Activated CD4-positive, alpha-beta T cell treated with anti-CD3 and anti-CD28 coated beads, Interleukin-2, Interleukin-6, amounts not matched to agents 100 ng/mL and 50 ng/mL, durations not matched to agents 16 hours and 8 hours (primary cell): ENCODE data around the gene CTXND1.
"Not testable (repeated sequence)": the region's sequence is repeated elsewhere in the genome, so short reads cannot be mapped to it uniquely, and the experiment has no call there.

ENCODE experiments used
- DNase-seq: peaks from one replicate; pipeline ENCODE4 v3.0.0-alpha.2; 2020

CTXND1 gene

DNA sequence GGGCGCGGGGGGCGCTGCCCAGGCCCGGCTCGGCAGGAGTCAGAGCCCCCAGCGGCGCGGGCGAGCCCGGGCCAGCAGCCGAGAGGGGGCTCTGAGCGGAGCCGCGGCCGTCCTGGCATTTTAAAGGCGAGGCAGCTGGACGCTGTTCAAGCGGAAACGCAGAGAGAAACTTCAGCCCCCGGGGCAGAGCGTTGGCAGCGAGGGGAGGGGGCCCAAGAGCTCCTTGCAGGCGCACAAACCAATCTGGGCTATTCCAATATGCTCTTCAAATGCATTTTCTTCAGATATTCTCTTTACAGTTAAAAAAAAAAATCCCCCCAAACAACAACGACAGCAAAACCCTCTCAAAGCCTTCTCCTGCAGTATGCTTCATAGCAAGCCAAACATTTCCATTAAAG, at the start of gene CTXND1:
Gene CTXND1 (minus strand): TSS at position 93 of the 398 bp plus-strand sequence. CDS start 50,264 bp downstream, outside the sequence.
- DNase-seq, result no peak

DNA sequence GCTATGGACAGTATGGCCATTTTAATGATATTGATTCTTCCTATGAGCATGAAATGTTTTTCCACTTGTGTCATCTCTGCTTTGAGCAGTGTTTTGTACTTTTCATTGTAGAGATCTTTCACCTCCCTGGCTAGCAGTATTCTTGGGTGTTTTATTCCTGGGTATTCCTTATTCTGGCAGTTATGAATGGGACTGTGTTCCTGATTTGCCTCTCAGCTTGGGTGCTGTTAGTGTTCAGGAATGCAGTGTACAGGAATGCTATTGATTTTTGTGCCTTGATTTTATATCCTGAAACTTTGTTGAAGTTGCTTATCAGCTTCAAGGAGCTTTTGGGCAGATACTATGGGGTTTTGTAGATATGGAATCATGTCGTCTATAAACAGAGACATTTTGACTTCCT, 49.5 kb upstream of the CTXND1 start:
- no peak for DNase-seq

DNA sequence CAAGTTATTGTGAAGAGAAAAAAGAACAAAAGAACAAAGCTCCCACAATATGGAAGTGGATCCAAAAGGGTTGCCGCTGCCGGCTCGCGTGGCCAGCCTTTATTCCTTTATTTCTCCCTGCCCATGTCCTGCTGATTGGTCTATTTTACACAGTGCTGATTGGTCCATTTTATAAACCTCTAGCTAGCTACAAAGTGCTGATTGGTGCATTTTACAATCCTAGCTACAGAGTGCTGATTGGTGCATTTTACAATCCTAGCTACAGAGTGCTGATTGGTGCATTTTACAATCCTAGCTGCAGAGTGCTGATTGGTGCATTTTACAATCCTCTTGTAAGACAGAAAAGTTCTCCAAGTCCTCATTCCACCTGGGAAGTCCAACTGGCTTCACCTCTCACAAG, 43.8 kb upstream of the CTXND1 start:
- not testable (repeated sequence) for DNase-seq

DNA sequence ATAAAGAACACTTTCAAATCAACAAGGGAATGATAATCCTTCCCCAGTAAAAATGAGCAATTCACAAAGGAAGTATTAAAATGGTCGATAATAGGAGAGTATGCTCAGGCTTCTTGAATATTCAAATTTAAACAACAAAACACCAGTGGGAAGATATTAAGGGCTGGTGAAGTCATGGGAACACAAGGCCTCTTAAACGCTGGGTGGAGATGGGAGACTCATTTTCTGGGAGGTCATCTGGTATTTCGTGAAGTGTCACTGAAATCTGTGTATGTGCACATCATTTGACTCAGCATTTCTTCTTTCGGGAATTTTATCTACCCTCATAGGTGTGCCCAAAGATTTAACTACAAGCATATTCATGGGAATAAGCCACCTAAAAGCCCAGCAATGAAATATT, 40.1 kb upstream of the CTXND1 start:
- no peak for DNase-seq

DNA sequence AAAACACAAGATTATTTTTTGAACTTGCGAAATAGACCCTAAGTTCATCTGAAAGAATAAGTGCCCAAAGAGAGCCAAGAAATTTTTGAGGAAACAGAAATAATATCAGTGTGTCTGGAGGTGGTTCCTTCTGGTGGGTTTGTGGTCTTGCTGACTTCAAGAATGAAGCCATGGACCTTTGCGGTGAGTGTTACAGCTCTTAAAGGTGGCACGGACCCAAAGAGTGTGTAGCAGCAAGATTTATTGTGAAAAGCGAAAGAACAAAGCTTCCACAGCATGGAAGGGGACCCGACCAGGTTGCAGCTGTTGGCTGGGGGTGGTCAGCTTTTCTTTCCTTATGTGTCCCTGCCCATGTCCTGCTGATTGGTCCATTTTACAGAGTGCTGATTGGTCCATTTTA, 38.9 kb upstream of the CTXND1 start:
- DNase-seq, result not testable (repeated sequence)

DNA sequence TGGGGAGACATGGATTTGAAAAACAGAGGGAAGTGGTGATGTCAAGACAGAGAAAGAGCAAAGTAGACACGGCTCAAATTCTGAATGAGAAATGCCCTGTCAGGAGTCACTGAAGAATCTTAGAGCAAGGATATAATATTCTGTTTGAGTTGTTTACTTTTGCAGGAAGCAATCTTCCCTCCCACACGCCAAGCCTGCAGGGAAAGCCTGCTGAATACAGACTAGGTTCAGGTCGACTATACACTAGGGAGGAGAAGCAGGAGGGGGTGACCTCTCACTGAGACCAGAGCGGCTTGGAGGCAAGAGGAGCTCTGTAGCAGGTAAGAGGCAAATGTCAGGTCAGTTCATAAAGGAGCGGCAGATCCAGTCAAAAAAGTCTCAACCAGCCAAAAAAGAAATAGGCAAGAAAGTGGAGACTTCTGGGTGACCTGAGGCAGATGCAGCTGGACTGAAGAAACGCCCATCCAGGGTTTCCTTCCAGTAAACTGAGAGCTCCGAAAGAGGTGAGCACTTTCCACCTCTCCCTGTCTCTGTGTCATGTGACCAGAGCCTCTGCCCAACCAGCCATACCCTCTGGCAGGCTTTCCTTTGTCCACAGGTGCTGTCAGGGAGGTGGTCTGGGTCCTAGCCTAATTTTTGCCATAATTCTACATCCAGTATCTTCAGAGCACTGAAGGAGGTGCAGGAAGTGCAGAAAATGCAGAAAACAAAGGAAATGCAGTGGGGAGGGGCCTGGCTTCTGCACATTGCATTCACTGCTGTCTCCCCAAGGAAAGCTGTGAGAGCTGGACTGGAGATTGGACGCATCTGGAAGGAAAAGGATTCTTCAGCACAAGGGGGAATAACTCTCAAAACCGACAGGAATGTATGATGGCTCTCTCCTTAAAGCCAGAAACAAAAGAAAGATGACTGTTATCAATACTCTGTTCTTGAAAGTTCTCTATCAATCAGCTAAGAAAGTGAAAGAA, 37.8 kb upstream of the CTXND1 start:
- no peak for DNase-seq

DNA sequence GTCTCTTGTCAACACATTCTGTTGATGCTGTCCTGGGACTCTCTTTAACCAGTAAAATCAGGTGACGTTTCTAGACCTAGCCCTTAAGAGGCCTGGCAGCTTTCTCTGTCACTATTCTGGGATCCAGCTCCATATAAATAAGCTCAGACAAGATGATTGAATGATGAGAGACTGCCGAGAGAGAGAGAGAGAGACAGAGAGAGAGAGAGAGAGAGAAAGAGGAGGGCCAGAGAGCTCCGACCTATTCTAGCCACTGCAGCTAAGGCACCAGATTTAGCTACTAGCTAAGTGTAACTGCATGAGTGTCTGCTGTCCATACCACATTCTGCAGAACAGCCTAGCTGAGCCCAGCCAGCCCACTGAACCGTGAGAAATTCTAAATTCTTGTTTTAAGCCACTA, 36.1 kb upstream of the CTXND1 start:
- DNase-seq, result no peak

DNA sequence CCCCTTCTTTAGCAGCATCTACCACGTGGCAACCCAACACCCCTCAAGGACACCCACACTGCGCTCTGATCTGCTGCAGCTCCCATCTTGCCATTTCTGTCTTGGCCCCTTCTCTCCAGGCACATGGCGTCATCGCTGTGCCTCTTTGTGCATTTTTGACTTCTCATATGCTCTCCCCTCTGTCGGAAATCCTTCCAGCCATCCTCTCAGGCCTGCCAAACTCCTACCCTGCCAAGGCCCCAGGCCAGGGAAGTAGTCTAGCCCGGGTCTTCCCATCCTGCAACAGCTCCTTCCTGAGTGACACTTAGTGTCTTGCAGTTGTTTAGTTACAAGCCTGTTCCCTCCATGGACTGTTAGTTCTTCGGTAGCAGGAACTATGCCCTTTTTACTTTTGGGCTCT, 34.0 kb upstream of the CTXND1 start:
- DNase-seq, result no peak

DNA sequence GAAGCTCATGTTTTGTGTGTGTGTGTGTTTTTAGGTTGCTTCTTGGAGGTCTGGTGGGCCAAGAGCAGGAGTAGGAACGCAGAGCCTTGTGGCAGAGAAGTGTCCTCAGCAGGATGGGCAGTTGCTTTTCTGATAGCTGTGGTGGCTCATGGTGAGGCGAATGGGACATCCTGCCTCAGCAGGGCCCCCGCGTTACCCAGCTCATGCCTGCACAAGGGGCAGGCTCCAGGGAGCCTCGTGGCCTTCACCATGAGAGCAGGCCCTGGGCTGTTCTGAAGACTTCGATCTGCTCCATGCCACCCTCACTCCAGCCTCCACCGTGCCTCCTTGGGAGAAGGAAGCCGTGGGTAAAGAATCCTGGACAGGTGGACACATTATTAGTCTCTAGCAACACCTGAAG, 33.4 kb upstream of the CTXND1 start:
- no peak for DNase-seq

DNA sequence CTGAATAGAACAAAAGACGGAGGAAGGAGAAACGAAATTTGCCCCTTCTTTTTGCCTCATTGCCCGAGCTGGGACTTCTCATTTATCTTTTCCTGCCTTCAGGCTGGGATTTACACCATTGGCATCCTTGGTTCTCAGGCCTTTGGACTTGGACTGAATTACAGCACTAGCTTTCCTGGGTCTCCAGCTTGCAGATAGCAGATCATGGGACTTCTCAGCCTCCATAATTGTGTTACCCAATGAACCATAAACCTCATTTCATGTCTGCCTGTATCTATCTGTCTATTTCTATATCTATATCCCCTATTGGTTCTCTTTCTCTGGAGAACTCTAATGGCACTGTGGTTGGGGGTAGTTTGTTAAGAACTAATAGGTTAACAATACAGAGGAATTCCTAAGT, 31.5 kb upstream of the CTXND1 start:
- DNase-seq, result no peak

DNA sequence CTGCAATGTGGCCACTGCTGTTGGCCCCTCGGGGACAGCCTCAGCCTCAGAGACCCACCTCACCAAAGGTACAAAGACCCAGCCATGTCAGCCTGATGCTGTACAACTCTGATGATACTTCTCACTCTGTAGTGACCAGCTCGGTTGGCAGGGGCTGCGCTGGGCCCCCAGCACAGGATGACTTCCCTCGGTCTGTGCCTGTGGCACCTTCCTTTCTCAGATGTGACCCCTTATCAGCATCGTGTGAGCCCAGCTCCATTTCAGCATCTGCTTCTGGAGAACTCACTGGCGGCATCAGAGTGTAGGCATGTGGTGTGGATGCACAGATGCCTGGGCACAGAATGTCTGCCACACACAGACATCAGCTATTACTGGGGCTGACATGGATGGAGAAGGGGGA, 25.1 kb upstream of the CTXND1 start:
- no peak for DNase-seq

DNA sequence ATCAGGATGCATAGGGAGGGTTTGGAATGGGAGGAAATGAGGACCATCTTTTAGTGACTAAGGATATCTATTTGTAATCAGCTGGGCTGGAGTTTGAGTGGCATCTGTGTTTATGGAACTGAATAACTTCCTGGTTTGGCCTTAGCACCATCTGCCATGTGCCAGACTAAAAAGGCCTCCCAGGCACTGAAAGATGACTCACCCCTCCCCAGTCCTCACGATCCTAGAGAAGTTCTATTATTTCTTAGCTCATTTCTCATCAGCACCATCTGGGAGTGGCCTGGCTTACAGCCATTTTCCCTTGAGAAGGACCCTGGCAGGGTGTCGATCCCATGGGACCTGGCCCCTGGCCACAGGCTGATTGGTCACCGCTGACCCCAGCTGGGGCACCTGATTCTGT, 23.9 kb upstream of the CTXND1 start:
- no peak for DNase-seq

DNA sequence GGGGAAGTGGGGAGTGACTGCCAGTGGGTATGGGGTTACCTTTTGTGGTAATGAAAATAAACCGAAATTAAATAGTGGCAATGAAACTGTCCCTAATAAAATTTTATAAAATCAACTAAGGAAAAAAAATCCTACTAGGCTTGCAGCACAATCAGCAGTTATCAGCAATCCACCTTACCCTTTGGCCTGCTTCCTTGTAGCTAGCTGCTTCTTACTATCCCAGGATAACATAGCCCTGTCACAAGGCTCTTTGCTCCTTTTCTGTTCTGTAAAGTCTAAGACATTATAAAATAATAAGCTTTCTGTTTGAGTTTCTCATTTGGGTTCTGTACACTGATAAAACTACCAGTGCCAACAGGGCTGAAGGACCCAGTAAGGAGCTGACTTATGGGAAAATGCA, 23.0 kb upstream of the CTXND1 start:
- no peak for DNase-seq

DNA sequence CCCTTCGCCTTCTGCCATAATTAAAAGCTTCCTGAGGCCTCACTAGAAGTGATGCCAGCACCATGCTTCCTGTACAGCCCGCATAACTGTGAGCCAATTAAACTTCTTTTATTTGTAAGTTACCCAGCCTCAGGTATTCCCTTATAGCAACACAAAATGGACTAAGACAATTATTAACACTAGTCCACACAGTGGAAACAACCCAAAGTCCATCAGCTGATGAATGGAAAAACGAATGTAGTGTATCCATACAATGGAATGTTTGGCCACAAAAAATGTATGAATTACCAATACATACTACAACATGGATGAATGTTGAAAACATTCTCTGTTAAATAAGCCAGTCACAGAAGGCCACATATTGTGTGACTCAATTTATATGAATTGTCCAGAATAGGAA, 22.5 kb upstream of the CTXND1 start:
- DNase-seq, result no peak

DNA sequence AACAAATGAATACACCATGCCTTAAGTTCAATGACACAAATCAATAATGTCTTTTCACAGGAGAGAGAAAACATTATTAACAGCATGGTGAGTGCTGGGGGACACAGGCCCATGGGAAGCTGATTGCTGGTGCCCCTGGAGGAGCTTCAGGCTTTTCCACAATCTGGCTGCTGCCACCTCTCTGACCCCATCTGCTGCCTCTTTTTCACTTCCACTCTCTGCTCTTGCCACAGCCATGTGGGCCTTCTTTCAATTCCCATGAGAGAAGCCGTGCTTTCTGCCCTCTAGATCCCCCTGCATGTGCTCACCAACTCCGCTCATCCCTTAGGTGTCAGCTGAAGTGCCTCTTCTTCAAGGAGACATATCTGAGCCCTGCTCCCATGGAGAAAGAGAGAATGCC, 21.0 kb upstream of the CTXND1 start:
- DNase-seq, result no peak

DNA sequence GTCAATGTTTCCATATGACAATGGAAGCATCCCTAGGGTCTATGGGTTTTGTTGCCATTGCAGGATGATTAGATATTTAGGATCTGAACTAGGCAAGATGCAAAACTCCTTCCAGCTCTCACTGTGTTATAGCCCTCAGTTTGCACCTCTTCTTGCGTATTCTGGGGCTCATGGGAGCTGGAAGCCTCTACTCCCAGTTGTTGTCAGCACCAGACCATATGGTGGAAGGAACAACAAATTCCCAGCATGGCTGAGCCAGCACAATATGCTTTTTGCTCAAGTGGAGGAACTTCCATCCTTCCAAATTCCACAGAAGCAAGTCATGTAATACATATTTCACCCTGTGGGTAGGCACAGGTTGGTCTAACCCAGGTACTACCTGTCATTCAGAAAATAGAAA, 18.5 kb upstream of the CTXND1 start:
- DNase-seq, result no peak

DNA sequence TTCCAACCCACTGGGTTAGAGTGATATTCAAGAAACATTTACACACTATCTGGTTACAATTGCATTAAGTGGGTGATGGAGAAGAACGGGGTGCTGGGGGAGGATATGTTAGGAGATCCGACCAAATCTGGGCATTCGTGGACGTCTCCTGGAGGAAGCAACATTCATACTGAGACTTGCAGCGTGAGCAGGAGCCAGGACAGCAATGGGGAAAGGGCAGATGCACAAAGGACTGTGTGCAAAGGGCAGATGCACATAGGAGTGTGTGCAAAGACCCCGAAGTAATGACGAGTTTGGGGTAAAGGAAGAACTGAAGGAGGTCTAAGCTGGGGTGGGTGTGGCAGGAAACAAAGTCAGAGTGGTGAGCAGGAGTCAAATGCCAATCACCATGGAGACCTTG, 16.1 kb upstream of the CTXND1 start:
- DNase-seq, result no peak

DNA sequence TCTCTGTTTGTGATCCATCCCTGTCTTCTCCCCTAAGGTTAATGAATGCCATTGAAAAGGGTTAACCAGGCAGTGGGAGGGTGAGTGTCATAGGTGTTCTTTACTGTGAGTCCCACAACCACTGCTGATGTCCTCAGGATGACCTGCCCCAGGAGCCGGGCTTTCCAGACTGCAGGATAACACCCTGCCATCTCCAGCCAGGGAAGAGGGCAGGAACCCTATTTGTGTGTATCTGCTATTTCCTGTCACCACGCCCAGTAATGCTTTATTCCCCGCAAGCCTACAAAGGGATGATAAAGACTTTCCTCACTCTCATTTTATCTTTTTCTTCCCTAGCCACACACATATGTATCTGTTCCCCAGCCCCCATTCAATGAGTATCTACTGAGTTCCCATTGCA, 15.6 kb upstream of the CTXND1 start:
- no peak for DNase-seq

DNA sequence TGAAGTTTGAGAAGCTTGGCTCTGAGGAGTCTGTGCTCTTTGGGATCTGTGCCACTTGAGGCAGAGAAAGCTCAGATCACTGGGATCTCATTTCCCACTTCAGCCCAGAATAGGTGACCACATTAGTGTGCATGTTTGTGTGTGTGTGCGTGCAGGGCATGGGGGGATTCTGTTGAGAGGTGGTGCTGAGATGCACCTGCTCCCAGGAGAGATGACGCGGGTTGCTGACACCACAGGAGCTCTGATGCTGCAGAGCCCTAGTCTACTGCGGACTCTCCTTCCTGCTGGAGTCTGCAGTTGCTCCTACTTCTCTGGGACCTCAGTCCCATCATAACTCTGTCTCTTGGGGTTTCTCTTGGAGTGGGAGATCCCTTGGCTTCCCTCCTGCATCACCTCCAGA, 14.7 kb upstream of the CTXND1 start:
- DNase-seq, result no peak

DNA sequence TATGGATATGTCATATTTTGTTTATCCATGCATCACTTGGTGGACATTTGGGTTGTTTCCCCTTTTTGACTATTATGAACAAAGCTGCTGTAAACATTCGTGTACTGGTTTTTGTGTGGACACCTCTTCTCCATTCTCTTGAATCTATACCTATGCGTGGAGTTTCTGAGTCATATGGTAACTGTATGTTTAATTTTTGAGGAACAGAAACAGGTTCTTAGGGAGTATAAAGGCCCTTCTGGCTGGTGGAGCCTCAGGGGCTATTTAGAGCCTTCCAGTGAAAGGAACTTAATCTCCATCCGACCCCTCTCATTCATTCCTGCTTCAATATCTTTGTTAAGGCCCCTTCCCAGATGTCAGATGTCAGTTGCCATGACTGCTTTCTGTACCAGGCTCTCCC, 14.1 kb upstream of the CTXND1 start:
- no peak for DNase-seq

DNA sequence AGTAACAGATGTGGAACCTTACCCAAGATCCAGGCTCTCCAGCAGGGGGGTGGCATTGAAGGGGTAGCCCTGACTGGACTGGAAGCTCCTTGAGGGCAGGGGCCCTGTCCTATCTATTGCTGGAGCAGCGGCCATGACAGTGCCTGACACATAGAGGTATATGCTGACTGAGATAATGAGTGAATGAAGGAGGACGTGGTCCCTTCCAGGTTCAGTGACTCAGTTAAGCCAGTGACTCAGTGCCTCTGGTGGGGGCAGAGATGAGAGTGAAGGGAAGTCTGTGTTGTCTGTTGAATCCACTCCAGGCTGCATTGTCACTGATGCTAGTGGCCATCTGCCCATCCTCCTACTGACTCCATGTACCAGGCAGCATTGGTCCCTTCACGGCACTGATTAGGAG, 13.0 kb upstream of the CTXND1 start:
- DNase-seq, result peak; percentile 7

DNA sequence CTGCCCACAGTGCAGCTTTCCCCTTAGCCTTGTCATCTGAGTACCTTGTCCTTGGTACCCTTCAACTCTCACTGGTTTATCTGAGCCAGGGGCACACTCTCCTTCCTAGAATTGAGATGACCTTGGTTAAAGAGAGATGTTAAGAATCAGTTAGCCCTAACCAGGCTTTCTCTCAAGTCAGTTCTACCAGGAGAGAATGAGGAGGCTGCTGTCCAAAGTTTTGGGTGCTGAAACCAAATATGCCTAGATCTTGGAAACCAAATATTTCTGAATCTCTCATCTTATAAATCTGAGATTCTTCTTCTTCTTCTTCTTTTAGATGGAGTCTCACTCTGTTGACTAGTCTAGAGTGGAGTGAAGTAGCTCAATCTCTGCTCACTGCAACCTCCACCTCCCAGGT, 12.0 kb upstream of the CTXND1 start:
- no peak for DNase-seq

DNA sequence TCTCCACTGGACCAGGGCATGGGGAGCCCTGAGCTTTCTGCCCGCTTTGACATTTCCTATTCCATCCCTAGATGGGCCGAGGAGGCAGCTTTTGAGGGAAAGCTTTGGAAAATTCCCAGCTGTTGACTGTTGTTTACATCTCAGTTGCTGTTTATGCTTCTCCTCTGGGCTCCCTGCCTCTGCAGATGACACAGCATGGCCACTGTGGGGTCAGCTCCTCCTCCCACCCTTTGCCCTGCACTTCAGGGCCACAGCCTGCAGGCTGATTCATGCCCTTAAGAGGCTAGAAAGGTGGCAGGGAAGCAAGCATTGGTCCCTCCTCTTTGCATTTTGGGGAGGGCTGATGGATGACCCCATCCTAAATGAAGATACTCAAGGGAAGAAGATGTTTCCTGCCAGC, 8.5 kb upstream of the CTXND1 start:
- DNase-seq, result no peak

DNA sequence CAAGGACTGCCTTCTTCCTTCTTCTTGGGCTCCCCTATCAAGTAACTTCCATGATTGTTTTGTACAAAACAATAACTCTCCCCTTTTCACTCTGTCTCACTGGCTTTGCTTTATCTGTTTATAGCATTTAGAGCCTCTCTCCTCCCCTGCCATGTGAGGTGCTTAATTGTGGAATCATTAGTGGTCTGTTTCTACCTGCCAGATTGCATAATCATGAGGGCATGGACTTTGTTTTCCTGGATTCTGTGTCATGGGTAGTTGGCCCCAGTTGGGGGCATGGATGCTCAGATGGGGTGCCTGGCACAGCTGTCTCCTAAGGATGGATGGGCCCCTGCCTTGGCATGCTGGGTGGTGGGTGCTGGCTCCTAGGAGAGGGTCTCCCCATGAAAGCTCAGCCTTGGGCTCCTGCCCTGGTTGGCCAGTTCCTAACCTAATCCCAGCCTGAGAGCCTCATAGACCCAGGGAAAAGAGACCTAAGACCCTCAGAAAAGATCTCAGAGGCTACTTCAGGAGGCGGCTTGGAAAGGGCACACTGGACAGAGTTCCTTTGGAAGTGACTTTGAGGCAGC, 8.0 kb upstream of the CTXND1 start:
- DNase-seq, result no peak
